ENCODE data around the gene CELA3A. TPM values are rescaled to one million over a fixed set of nuclear protein-coding genes. Genes with fewer than 3 reads are reported as not detected.

The CELA3A gene
- total and polyA plus RNA-seq, 2 of the 13 experiments (the other 11 are each of a cell fraction or from before 2014, with no cell fraction given), result 0.09 TPM; not detected in 1

GRCh38 chr1:22048351-22049192, 47.1 kb downstream of the CELA3A start (continued):
- TF ChIP-seq KAT2B (IDR thresholded peaks at IDR 0.05; ENCODE audit: borderline replicate concordance, low read depth, low read length) (no peak), ARID5B (CRISPR knock-in tag; IDR thresholded peaks at IDR 0.05) (0 out of 2 replicates have a peak, but pooled peaks have one; percentile 10), PHF20 (CRISPR knock-in tag; IDR thresholded peaks at IDR 0.05) (no peak), ZNF615 (CRISPR knock-in tag; IDR thresholded peaks at IDR 0.05; ENCODE audit: borderline replicate concordance) (no peak), RFXAP (CRISPR knock-in tag; IDR thresholded peaks at IDR 0.05; ENCODE audit: borderline replicate concordance) (peak; percentile 40; the same call in 1 of the 2 replicates), PLSCR1 (CRISPR knock-in tag; IDR thresholded peaks at IDR 0.05; ENCODE audit: borderline replicate concordance) (no peak), CREBL2 (CRISPR knock-in tag; IDR thresholded peaks at IDR 0.05; ENCODE audit: borderline replicate concordance) (no peak), PRDM4 (CRISPR knock-in tag; IDR thresholded peaks at IDR 0.05; ENCODE audit: borderline replicate concordance) (no peak), SOX6 (IDR thresholded peaks at IDR 0.05) (no peak), SOX6 (CRISPR knock-in tag; IDR thresholded peaks at IDR 0.05) (peak; percentile 23; the same call in 1 of the 2 replicates), RCOR2 (CRISPR knock-in tag; IDR thresholded peaks at IDR 0.05) (no peak), JDP2 (CRISPR knock-in tag; IDR thresholded peaks at IDR 0.05; ENCODE audit: borderline replicate concordance) (no peak), GTF2F1 (IDR thresholded peaks at IDR 0.05; ENCODE audit: low read length) (no peak)
- TF ChIP-seq, protein P1, sequence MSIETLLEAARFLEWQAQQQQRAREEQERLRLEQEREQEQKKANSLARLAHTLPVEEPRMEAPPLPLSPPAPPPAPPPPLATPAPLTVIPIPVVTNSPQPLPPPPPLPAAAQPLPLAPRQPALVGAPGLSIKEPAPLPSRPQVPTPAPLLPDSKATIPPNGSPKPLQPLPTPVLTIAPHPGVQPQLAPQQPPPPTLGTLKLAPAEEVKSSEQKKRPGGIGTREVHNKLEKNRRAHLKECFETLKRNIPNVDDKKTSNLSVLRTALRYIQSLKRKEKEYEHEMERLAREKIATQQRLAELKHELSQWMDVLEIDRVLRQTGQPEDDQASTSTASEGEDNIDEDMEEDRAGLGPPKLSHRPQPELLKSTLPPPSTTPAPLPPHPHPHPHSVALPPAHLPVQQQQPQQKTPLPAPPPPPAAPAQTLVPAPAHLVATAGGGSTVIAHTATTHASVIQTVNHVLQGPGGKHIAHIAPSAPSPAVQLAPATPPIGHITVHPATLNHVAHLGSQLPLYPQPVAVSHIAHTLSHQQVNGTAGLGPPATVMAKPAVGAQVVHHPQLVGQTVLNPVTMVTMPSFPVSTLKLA (IDR thresholded peaks at IDR 0.05), result no peak; the same call in 1 of the 2 replicates
- TF ChIP-seq, protein P2, sequence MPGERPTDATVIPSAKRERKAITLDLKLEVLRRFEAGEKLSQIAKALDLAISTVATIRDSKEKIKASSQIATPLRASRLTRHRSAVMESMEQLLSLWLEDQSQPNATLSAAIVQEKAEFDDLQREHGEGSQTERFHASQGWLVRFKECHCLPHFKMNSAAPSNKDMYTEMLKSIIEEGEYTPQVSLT (CRISPR knock-in tag; IDR thresholded peaks at IDR 0.05; ENCODE audit: borderline replicate concordance, low read depth), result no peak
- TF ChIP-seq, protein P3, sequence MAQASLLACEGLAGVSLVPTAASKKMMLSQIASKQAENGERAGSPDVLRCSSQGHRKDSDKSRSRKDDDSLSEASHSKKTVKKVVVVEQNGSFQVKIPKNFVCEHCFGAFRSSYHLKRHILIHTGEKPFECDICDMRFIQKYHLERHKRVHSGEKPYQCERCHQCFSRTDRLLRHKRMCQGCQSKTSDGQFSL (CRISPR knock-in tag; IDR thresholded peaks at IDR 0.05), result no peak
